Gastrocnemius medialis (tissue), 4 donors: ENCODE data around the gene TAF11L12. TPM values are rescaled to one million over a fixed set of nuclear protein-coding genes. Genes with fewer than 3 reads are reported as not detected.
"Not testable (repeated sequence)": the region's sequence is repeated elsewhere in the genome, so short reads cannot be mapped to it uniquely, and the experiment has no call there.

Experiments
- ATAC-seq, 2 donors: fragments of 150-250 bp; one replicate each; pipeline ENCODE4 v1.9.1; 2016
- DNase-seq, 2 donors: peaks; one replicate each; pipeline ENCODE4 v3.0.0-alpha.2; 2019
- H3K27ac ChIP-seq, 4 donors: fragments of 200-600 bp; sonication (generic); 1 replicate in 1 of 4; 2 replicates in 3 of 4; pipeline ENCODE4 v1.5.1; 2016 to 2018; ENCODE audit warnings: mild to moderate bottlenecking in 2 of 4, moderate library complexity in 1 of 4
- H3K27me3 ChIP-seq, 3 donors: fragments of 200-600 bp; sonication (generic) in 2 of 3; 1 replicate in 1 of 3; 2 replicates in 2 of 3; pipeline versions ENCODE4 v1.5.1 to v1.6.0; 2016 to 2019; ENCODE audit warnings: mild to moderate bottlenecking in 1 of 3, moderate library complexity in 1 of 3
- H3K36me3 ChIP-seq, 2 donors: fragments of 200-600 bp; sonication (generic) in 1 of 2; one replicate each; pipeline ENCODE4 v1.5.1; 2017 to 2018
- H3K4me1 ChIP-seq, 2 donors: fragments of 200-600 bp; sonication (generic) in 1 of 2; one replicate each; pipeline ENCODE4 v1.5.1; 2016 to 2017; ENCODE audit warnings: mild to moderate bottlenecking in 2 of 2
- H3K4me3 ChIP-seq, 4 donors: fragments of 200-600 bp; sonication (generic) in 3 of 4; 1 replicate in 1 of 4; 2 replicates in 3 of 4; pipeline ENCODE4 v1.5.1; 2016 to 2019; ENCODE audit warnings: mild to moderate bottlenecking in 2 of 4
- H3K9me3 ChIP-seq, 3 donors: fragments of 200-600 bp; sonication (generic) in 2 of 3; 1 replicate in 1 of 3; 2 replicates in 2 of 3; pipeline ENCODE4 v1.5.1; 2016 to 2019
- CTCF ChIP-seq, 5 experiments: fragments of 450-650 bp in 3 of 5; fragments of 200-600 bp in 2 of 5; sonication (generic) in 2 of 5; IDR thresholded peaks in 4 of 5; conservative IDR thresholded peaks in 1 of 5; 1 replicate in 4 of 5; 2 replicates in 1 of 5; pipeline ENCODE4 v1.5.1; 2016 to 2019; ENCODE audit warnings: antibody characterized with exemption in 5 of 5, mild to moderate bottlenecking in 3 of 5, moderate library complexity in 3 of 5
- POLR2A ChIP-seq, 2 donors: fragments of 450-650 bp; IDR thresholded peaks; one replicate each; pipeline ENCODE4 v1.6.1; 2017; ENCODE audit warnings: antibody characterized with exemption in 2 of 2, mild to moderate bottlenecking in 2 of 2, moderate library complexity in 2 of 2
- in situ Hi-C, 4 donors: fragments of 200-750 bp; cut with MboI; loops; one replicate each; pipeline versions ENCODE4 v1.15.0 to v1.8.0; 2017; ENCODE audit warnings: low sequenced_read_pairs in 4 of 4
- intact Hi-C: fragments of 100-400 bp; cut with DNase I; formaldehyde crosslinking; loops from one replicate; pipeline ENCODE4 v1.15.1; 2023; ENCODE audit warnings: low total_unique reads
- total RNA-seq, 4 donors: library from RNA; depleted of rRNA; stranded (reverse); fragments of >200 nt; gene quantifications; one replicate each; pipeline versions ENCODE4 v1.1.0 to v1.2.3, GENCODE V29; 2016

Gene TAF11L12
- total RNA-seq, 4 donors from 2014 or later, result not detected

GRCh38 chr5:17634160-17634559 is 24.0 kb downstream of the TAF11L12 start, which contains the start of gene TAF11L14:
TSS of gene TAF11L14 (plus strand) at chr5:17634460.
- TF ChIP-seq CTCF (IDR thresholded peaks at IDR 0.05 in 4 of 5, conservative IDR thresholded peaks at IDR 0.05 in 1 of 5), result no peak
- no peak for TF ChIP-seq POLR2A (IDR thresholded peaks at IDR 0.05)
- no peak within 1 kb of the TSS for H3K4me3 ChIP-seq
- intact Hi-C loops (no loop called here), in situ Hi-C loops (no loop called here)
- no peaks in the 10 kb centered on the region for H3K36me3 ChIP-seq
- H3K27ac ChIP-seq, result no peak within 1 kb of the TSS
- no peaks in the 10 kb centered on the region for H3K9me3 ChIP-seq
- no peaks in the 10 kb centered on the region for H3K4me1 ChIP-seq
- H3K27me3 ChIP-seq, result no peaks in the 10 kb centered on the region
- ATAC-seq (no peak), DNase-seq (no peak)

GRCh38 chr5:17649232-17649631 is 39.0 kb downstream of the TAF11L12 start:
- DNase-seq, intact Hi-C loops, H3K9me3 ChIP-seq, H3K27me3 ChIP-seq, H3K27ac ChIP-seq, in situ Hi-C loops, H3K36me3 ChIP-seq, ATAC-seq, H3K4me1 ChIP-seq, H3K4me3 ChIP-seq: not testable (repeated sequence)

- in situ Hi-C loops, H3K27me3 ChIP-seq, H3K36me3 ChIP-seq, intact Hi-C loops, H3K4me3 ChIP-seq, ATAC-seq, DNase-seq, H3K4me1 ChIP-seq, H3K9me3 ChIP-seq, H3K27ac ChIP-seq: not testable (repeated sequence)
These were observed 45.1 kb downstream of the TAF11L12 start for GRCh38 chr5:17655201-17655759.

GRCh38 chr5:17655921-17656320 is 45.7 kb downstream of the TAF11L12 start:
- in situ Hi-C loops, result no loop called here
- no peak overlapping the region for H3K4me3 ChIP-seq
- H3K27ac ChIP-seq, result no peak overlapping the region

More at GRCh38 chr5:17655921-17656320, 45.7 kb downstream of the TAF11L12 start:
- H3K36me3 ChIP-seq, result no peaks in the 10 kb centered on the region
- no peaks in the 10 kb centered on the region for H3K27me3 ChIP-seq
- no peak for DNase-seq
- H3K9me3 ChIP-seq, result no peaks in the 10 kb centered on the region
- ATAC-seq, result no peak
- intact Hi-C loops, result no loop called here
- no peaks in the 10 kb centered on the region for H3K4me1 ChIP-seq
- no peak for TF ChIP-seq CTCF (IDR thresholded peaks at IDR 0.05 in 4 of 5, conservative IDR thresholded peaks at IDR 0.05 in 1 of 5)
- no peak for TF ChIP-seq POLR2A (IDR thresholded peaks at IDR 0.05)

Other genes starting within 250 kb of the TAF11L12 start
- gene TAF11L2, start 112.2 kb upstream of the TAF11L12 start, total RNA-seq, result not detected
- gene TAF11L3, start 92.0 kb upstream of the TAF11L12 start, total RNA-seq, result not detected
- not detected for gene TAF11L4, start 88.6 kb upstream of the TAF11L12 start, total RNA-seq
- not detected for gene TAF11L5, start 85.2 kb upstream of the TAF11L12 start, total RNA-seq
- gene TAF11L6, start 81.7 kb upstream of the TAF11L12 start, total RNA-seq, result not detected
- not detected for gene TAF11L7, start 24.6 kb upstream of the TAF11L12 start, total RNA-seq
- not detected for gene TAF11L8, start 19.4 kb upstream of the TAF11L12 start, total RNA-seq
- not detected for gene TAF11L9, start 16.0 kb upstream of the TAF11L12 start, total RNA-seq
- gene TAF11L10, start 12.6 kb upstream of the TAF11L12 start, total RNA-seq, result not detected
- not detected for gene TAF11L11, start 6.2 kb upstream of the TAF11L12 start, total RNA-seq
- not detected for gene TAF11L13, start 21.7 kb downstream of the TAF11L12 start, total RNA-seq
- not detected for gene TAF11L14, start 24.1 kb downstream of the TAF11L12 start, total RNA-seq